Astrocyte of the cerebellum (primary cell): Measurements from ENCODE around the gene KCNIP1.

ENCODE experiments used
- DNase-seq: peaks from one replicate; pipeline ENCODE4 v3.0.0-alpha.2; 2011; ENCODE audit warnings: low read depth
- H3K4me3 ChIP-seq: 2 replicates; pipeline ENCODE4 v1.5.1; 2011; ENCODE audit warnings: mild to moderate bottlenecking, low read depth, low read length, moderate library complexity
- in situ Hi-C: cut with HindIII; loops from 2 replicates; pipeline ENCODE4 v1.10.0; 2017; ENCODE audit warnings: low sequenced_read_pairs
- TF ChIP-seq, protein P1 (sequence below): IDR thresholded peaks from 2 replicates; pipeline ENCODE4 v1.5.1; 2012; ENCODE audit warnings: low read length, low read depth, moderate library complexity, mild to moderate bottlenecking; ENCODE audit errors: missing control alignments

KCNIP1 gene

DNA sequence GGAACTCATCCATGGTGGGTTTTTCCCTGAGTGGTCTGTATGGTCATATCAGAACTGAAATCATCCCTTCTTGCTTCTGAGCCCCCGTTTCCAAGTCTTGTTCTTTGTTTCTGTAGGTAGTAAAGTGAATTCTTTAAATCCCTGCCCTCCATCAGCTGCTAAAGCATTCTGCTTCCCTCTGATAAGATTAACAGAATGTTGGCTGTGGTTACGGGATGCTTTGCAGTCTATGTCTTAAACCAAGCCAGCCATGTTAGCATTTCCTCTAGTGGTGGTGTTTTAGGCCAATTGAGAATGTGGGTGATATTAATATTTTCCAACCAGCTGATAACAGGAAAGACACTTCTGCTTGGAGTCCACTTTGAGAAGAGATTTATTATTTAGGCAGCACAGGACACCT is 22.0 kb upstream of the KCNIP1 start:
- TF ChIP-seq, protein P1, sequence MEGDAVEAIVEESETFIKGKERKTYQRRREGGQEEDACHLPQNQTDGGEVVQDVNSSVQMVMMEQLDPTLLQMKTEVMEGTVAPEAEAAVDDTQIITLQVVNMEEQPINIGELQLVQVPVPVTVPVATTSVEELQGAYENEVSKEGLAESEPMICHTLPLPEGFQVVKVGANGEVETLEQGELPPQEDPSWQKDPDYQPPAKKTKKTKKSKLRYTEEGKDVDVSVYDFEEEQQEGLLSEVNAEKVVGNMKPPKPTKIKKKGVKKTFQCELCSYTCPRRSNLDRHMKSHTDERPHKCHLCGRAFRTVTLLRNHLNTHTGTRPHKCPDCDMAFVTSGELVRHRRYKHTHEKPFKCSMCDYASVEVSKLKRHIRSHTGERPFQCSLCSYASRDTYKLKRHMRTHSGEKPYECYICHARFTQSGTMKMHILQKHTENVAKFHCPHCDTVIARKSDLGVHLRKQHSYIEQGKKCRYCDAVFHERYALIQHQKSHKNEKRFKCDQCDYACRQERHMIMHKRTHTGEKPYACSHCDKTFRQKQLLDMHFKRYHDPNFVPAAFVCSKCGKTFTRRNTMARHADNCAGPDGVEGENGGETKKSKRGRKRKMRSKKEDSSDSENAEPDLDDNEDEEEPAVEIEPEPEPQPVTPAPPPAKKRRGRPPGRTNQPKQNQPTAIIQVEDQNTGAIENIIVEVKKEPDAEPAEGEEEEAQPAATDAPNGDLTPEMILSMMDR, result no peak
- no peak for DNase-seq
- in situ Hi-C loops, result no loop called here
- H3K4me3 ChIP-seq, result no peak overlapping the region

DNA sequence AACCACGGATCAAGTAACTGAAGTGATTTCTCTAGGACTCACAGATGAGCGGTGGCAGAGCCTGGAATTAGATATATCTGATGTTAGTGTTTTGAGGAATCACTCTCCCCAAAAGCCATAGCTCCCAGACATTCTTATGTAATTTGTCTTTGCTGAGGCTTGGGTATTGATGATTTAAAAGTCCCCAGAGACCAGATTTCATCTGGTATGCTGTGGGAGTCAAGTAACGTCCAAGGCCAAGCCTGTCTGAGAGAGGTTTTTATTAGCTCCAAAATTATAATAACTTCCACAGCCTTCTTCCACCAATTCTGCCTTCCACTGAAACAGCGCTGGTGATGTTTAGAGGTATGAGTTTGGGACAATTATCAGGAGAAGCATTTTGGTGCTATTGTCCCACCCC is 21.3 kb upstream of the KCNIP1 start:
- H3K4me3 ChIP-seq, result no peak overlapping the region
- no peak for DNase-seq
- TF ChIP-seq, protein P1, result no peak
- in situ Hi-C loops, result no loop called here

DNA sequence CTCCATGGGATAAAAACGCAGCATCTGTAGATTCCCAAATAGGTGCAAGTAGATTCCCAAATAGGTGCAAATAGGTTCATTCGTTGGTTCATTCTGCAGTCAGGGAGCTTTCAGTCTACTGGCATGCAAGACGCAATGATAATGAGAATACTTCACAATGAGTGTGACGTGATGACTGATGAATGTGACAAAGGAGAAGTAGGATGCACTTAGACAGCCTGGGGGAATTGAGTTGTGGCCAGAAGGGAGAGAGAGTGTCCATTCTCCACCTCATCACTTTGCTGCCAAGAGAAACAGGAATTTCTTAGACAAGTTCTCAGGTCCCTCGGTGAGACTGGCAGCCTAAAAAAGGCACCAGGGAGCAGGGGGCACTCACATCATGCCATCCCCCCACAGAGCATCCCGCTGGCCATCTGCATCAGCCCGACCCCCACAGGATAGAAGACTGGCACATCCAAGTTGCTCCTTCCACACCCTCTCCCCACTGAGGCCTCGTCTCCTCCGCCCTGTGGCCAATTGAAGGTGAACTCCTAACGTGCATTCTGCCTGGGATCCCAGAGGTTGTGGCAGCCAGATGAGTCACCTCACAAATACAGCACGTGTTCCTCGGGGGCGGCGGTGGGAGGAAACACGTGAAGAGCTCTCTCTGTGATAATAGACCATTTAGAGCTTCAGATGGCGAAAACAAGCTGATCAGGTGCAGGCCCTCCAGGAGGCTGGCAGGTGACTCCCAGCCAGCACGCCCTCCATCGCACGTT is 19.9 kb upstream of the KCNIP1 start:
- in situ Hi-C loops, result no loop called here
- no peak overlapping the region for H3K4me3 ChIP-seq
- TF ChIP-seq, protein P1, result no peak
- DNase-seq, result no peak

DNA sequence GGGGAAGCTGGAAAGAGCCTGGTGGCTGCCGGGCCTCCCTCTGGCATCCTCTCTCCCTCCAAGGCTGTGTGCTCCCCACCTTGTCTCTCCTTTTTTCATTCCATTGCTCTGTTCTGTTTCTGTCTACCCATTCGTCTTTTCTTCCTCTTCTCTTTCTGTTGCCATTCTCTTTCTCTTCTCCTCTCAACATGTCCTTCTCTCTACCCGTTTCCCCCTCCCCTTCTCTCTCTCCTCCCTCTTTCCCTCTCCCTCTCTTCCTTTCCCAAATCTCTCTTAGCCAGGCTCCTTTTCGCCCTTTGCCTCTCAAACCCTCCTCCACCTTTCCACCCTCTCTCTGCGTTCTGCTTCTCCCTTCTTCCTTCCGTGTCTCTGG is 19.4 kb upstream of the KCNIP1 start:
- H3K4me3 ChIP-seq, result no peak overlapping the region
- TF ChIP-seq, protein P1, result no peak
- no peak for DNase-seq
- in situ Hi-C loops, result no loop called here

DNA sequence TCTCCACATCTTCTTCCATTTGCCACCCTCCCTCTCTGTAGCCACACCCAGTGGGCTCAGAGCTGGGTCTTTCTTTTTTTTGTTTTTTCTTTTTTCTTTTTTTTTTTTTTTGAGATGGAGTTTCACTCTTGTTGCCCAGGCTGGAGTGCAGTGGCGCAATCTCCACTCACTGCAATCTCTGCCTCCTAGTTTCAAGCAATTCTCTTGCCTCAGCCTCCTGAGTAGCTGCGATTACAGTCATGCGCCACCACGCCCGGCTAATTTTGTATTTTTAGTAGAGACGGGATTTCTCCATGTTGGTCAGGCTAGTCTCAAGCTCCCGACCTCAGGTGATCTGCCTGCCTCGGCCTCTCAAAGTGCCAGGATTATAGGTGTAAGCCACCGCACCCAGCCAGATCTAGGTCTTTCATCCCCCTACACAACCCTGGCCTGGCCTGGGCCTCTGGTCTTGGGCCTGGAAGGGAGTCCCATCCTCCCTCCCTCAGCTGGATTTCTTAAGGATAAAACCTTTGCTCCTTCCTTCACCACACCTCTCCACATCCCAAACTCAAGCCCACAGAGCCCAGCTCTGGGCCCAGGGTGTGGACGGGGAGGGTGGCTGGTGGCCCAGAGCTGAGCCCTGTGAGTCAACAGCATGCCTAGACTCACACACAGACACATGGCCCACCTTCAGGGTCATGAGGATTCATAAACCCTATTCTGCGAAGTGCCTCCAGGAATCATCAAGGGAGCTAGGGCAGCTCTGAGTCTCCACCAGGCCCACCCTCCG is 18.8 kb upstream of the KCNIP1 start:
- DNase-seq, result no peak
- in situ Hi-C loops, result no loop called here
- no peak overlapping the region for H3K4me3 ChIP-seq
- TF ChIP-seq, protein P1, result no peak

DNA sequence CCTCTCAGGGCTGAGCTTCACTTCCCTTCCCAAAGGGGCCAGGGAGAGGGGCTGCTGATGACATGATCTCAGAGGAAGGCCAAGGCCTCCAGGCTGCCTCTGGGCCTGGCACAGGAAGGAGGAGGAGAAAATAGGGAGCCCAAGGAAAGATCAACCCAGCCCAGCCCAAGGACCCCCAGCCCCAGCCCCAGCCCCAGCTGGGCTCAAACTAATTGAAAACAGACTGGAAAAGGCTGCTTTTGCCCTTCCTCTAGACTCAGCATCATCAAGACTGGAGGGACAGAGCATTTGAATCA is 18.3 kb upstream of the KCNIP1 start:
- in situ Hi-C loops, result no loop called here
- TF ChIP-seq, protein P1, result no peak
- no peak for DNase-seq
- no peak overlapping the region for H3K4me3 ChIP-seq
